ENCODE data around the gene STK39. TPM values are rescaled to one million over a fixed set of nuclear protein-coding genes. Genes with fewer than 3 reads are reported as not detected.
"Not testable (repeated sequence)": the region's sequence is repeated elsewhere in the genome, so short reads cannot be mapped to it uniquely, and the experiment has no call there.

Gene STK39
- polyA plus RNA-seq, 2 of the 4 experiments (the other 2 are of a cell fraction), result 14.2 to 27.2 TPM

GRCh38 chr2:168262926-168263325 lies 15.5 kb upstream of the STK39 start:
- POLR2A ChIA-PET; H3K4me3 ChIP-seq; H3K4me2 ChIP-seq; ATAC-seq; CTCF ChIA-PET; H3K4me1 ChIP-seq; DNase-seq (ENCODE audit: low read depth in 1 of 2, low spot score in 1 of 2); H3K27ac ChIP-seq; FAIRE-seq: not testable (repeated sequence)
- 0 out of 2 replicates have a peak, but pooled peaks have one; percentile 27 for TF ChIP-seq USF2 (IDR thresholded peaks at IDR 0.05)
- H3K9me3 ChIP-seq, result peaks cover 17% of the 10 kb centered on the region
- WGBS (ENCODE audit: missing lambda C conversion rate), result 55% methylated on average over 2 of the region's 2 CpGs

- FAIRE-seq, result no peak
- 50% methylated on average over 2 of the region's 2 CpGs for WGBS (ENCODE audit: missing lambda C conversion rate)
- Histone ChIP-seq H3K4me2 (no peak overlapping the region), H3K4me3 (no peak overlapping the region), H3K27ac (no peak overlapping the region), H3K4me1 (no peaks in the 10 kb centered on the region), H3K9me3 (peaks cover 19% of the 10 kb centered on the region)
- TF ChIP-seq BHLHE40 (IDR thresholded peaks at IDR 0.05; ENCODE audit: low read depth, low read length) (no peak), ZC3H11A (IDR thresholded peaks at IDR 0.05) (no peak), FOSL2 (IDR thresholded peaks at IDR 0.05) (no peak), FOSL2 (CRISPR knock-in tag; IDR thresholded peaks at IDR 0.05) (no peak), HMGXB4 (CRISPR knock-in tag; IDR thresholded peaks at IDR 0.05; ENCODE audit: borderline replicate concordance) (no peak)
- CTCF ChIA-PET, result interaction anchor here (1.2 kb wide), 1 partner anchor 10 kb away, joined by 3 read pairs; no protein-coding TSS in a partner anchor
- POLR2A ChIA-PET, result no interaction called here
- no peak for DNase-seq (ENCODE audit: low read depth in 1 of 2, low spot score in 1 of 2)
- ATAC-seq, result no peak
Measured at GRCh38 chr2:168256448-168256847, 9.1 kb upstream of the STK39 start.

- no peak for DNase-seq (ENCODE audit: low read depth in 1 of 2, low spot score in 1 of 2)
- Histone ChIP-seq H3K4me1 (no peaks in the 10 kb centered on the region), H3K4me2 (no peak overlapping the region), H3K4me3 (no peak overlapping the region), H3K9me3 (peaks cover 19% of the 10 kb centered on the region), H3K27ac (no peak overlapping the region)
- 93% methylated on average over 3 of the region's 3 CpGs for WGBS (ENCODE audit: missing lambda C conversion rate)
- no peak for FAIRE-seq
- no peak for TF ChIP-seq FOXS1 (CRISPR knock-in tag; IDR thresholded peaks at IDR 0.05)
- TF ChIP-seq E2F6 (IDR thresholded peaks at IDR 0.05; ENCODE audit: borderline replicate concordance, low read depth), result no peak
- TF ChIP-seq CTCF (IDR thresholded peaks at IDR 0.05), result no peak
- no peak for TF ChIP-seq HDAC2 (IDR thresholded peaks at IDR 0.05)
- no peak for TF ChIP-seq NR3C1 (IDR thresholded peaks at IDR 0.05)
- TF ChIP-seq SMC3 (IDR thresholded peaks at IDR 0.05), result no peak
- TF ChIP-seq FOSL2 (IDR thresholded peaks at IDR 0.05), result no peak
- TF ChIP-seq FOSL2 (CRISPR knock-in tag; IDR thresholded peaks at IDR 0.05), result no peak
- no peak for ATAC-seq
- CTCF ChIA-PET, result interaction anchor here (1.2 kb wide), 1 partner anchor 11 kb away, joined by 3 read pairs; no protein-coding TSS in a partner anchor
- POLR2A ChIA-PET, result no interaction called here
Measured at GRCh38 chr2:168255866-168256265, 8.5 kb upstream of the STK39 start.

GRCh38 chr2:168255103-168255502 lies 7.7 kb upstream of the STK39 start:
- WGBS (ENCODE audit: missing lambda C conversion rate), result 89% methylated on average over 8 of the region's 8 CpGs
- Histone ChIP-seq H3K27ac (no peak overlapping the region), H3K4me1 (no peaks in the 10 kb centered on the region), H3K4me2 (no peak overlapping the region), H3K9me3 (peaks cover 19% of the 10 kb centered on the region), H3K4me3 (no peak overlapping the region)
- ATAC-seq (no peak), FAIRE-seq (no peak), DNase-seq (ENCODE audit: low read depth in 1 of 2, low spot score in 1 of 2) (no peak)
- ChIA-PET CTCF (no interaction called here), POLR2A (no interaction called here)
- TF ChIP-seq HMGXB4 (CRISPR knock-in tag; IDR thresholded peaks at IDR 0.05; ENCODE audit: borderline replicate concordance) (no peak), ZFP36 (IDR thresholded peaks at IDR 0.05; ENCODE audit: borderline replicate concordance, partially characterized antibody) (no peak), TP53 (CRISPR knock-in tag; IDR thresholded peaks at IDR 0.05) (no peak), HEYL (CRISPR knock-in tag; IDR thresholded peaks at IDR 0.05) (no peak), RNF2 (IDR thresholded peaks at IDR 0.05; ENCODE audit: borderline replicate concordance, low read depth) (no peak), CBX8 (IDR thresholded peaks at IDR 0.05) (no peak), MAX (IDR thresholded peaks at IDR 0.05) (no peak), EHMT2 (IDR thresholded peaks at IDR 0.05; ENCODE audit: low read depth) (no peak), HES2 (IDR thresholded peaks at IDR 0.05) (no peak), GATA3 (IDR thresholded peaks at IDR 0.05; ENCODE audit: borderline replicate concordance) (no peak), SREBF2 (IDR thresholded peaks at IDR 0.05) (no peak), CHD4 (IDR thresholded peaks at IDR 0.05; ENCODE audit: borderline replicate concordance) (no peak), FOSL2 (IDR thresholded peaks at IDR 0.05) (no peak), FOSL2 (CRISPR knock-in tag; IDR thresholded peaks at IDR 0.05) (no peak)

Data from A549 (cell line).